NK-92 (cell line): ENCODE measurements around the gene ATXN2.

Experiments used
- DNase-seq: peaks from one replicate; lab custom pipeline; 2025; ENCODE audit not compliant: unreplicated experiment; lab: John Stamatoyannopoulos, UW

Gene ATXN2

GRCh38 chr12:111451649-111452129, 147.4 kb downstream of the ATXN2 start:
- DNase-seq: no peak

DNA sequence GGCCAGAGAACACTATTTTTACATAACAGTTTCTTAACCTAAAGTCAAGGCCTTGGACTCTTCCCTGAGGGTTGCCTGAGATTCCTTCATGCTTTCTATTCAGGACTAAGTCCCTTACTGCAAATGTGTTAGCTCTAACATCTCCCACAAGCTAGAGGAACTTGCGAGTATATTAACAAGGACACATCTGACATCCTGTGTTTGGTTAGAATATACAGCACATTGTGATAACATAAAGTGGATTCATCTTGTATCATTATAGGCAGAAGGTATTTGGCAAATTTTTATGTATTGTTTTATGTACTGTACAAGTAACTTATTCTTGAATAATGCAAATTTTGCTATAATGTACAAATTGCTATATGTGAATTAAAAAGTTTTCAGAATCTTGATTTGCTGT, 147.9 kb downstream of the ATXN2 start:
- DNase-seq: no peak

- DNase-seq: no peak
Measured at GRCh38 chr12:111450676-111451075, 148.4 kb downstream of the ATXN2 start.

DNA sequence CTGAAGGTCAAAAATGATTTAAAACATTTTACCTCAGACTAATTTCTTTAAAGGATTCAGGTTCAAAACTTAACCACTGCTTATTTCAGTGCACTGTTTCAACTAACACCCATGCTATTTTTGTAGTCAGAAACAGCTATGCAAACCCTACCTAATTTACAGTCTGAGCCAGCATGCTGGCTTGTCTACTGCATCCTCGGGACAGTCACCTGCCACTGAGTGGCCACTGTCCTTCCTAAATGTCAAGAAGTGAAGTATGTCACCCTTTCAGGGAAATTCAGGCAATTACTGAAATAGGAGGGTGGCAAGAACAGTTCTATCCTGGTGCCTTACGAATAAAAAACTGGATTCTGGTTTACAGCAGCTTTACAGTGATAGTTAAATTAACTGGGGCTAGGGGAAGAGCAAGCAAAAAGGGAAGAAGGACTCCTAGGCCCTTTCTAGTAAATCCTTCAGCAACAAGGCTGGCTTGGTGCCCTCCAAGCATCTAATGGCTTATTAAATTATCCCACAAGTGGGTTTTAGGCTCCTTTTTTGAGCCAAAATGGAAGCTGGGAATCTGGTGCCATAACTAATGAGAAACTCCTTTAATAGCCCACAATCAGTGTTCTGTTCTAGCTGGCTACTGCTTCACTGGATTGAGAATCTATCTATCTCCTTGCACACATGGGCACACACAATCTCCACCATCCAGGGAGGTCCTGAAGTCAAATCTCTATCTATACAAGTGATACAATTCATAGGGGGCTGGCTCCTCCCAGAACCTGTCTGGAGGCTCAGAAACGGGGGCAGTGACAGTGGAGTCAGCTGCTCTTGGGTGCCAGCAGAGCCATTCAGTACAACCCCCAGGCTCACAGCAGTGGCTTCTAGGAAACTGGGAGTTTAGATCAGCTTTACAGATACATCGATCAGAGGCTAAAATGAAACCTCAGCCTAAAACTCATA, 150.0 kb downstream of the ATXN2 start:
- no peak for DNase-seq

DNA sequence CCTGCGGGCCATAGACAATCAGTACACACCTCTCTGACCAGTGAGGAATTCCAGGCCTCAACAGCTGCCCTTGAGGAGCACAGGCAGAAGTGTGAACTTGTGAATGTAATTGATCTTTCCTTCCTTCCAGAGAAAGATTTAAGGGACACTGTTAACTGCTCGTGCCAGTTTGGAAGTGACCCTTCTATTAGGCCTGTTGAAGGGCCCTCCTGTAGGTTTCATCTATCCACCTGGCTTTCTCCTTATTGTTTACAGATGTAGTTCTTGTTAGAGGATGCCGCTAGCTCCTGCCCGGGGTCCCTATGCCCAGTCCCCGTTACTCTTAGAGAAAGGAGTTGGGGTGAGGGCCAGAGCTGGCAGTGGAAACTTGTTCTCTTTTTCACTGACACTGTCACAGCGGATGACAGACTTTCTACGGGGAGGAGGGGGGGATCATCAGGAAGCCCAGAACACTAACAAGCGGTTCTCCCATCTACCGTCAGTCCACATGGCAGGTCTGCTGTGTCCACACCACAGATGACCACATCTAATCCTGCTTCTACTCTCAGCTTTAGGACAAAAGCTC, 150.8 kb downstream of the ATXN2 start:
- no peak for DNase-seq

GRCh38 chr12:111447571-111448265, 151.4 kb downstream of the ATXN2 start:
- DNase-seq: no peak

DNA sequence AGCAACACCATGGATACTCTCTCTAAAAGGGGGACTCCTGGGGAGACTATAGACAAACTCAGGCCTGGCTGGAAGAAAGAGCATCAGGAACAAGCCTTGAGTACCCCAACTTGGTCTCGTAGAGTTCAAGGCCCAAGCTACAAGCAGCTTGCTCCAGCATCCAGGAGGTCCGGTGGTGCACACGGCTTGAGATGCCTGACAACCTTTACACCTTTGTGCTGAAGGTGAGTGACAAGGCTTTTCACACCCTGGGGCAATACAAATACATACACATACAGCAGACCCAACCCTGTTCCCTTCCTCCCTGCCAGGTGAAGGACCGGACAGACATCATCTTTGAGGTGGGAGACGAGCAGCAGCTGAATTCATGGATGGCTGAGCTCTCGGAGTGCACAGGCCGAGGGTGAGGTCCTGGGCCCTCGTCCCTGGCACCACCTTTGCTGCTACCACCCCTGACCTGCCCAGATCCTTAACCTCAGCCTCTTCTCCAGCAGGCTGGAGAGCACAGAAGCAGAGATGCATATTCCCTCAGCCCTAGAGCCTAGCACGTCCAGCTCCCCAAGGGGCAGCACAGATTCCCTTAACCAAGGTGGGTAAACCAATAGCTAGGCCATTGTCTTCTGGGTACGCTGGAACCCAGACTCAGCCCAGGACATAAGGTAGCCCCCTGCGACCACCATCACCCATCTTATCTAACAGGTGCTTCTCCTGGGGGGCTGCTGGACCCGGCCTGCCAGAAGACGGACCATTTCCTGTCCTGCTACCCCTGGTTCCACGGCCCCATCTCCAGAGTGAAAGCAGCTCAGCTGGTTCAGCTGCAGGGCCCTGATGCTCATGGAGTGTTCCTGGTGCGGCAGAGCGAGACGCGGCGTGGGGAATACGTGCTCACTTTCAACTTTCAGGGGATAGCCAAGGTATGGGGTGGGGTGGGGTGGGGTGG, 152.2 kb downstream of the ATXN2 start:
- no peak for DNase-seq

GRCh38 chr12:111445726-111446581, 153.2 kb downstream of the ATXN2 start:
- DNase-seq: no peak

- DNase-seq: no peak
Measured at GRCh38 chr12:111444925-111445725, 154.0 kb downstream of the ATXN2 start.

DNA sequence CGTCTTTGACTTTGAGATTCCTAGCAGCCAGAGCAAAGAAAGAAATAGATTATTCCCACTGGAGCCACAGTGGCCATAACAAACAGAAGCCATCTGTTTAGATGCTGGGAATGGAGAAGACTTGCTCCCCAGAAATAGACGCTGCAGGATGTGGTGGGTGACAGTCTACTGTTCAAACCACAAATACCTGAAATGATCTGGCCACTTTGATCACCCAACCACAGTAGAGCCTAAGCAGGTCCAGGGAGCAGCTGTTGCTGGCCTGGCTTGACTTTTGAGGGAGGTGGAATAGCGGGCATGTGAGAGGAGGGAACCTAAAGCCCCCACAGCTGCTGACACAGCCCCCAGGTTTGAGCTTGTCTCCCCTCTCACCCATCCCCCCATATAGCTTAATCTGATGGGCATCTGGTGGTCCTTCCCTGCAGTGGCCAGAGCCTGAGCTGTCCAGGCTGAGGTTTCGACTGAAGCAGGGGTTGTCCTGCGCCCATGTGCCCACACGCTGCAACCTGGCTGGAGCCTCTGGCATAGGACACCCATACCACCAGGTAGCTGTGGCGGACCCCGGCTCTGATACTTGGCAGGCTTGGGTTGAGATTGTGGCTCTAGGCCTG, 154.7 kb downstream of the ATXN2 start:
- DNase-seq: no peak

- DNase-seq: no peak
Measured at GRCh38 chr12:111443586-111443985, 155.5 kb downstream of the ATXN2 start.

GRCh38 chr12:111443086-111443485, 156.0 kb downstream of the ATXN2 start:
- DNase-seq: no peak

- no peak for DNase-seq
Measured at GRCh38 chr12:111442301-111443045, 156.6 kb downstream of the ATXN2 start.

GRCh38 chr12:111441107-111441928, 157.8 kb downstream of the ATXN2 start:
- DNase-seq: no peak

DNA sequence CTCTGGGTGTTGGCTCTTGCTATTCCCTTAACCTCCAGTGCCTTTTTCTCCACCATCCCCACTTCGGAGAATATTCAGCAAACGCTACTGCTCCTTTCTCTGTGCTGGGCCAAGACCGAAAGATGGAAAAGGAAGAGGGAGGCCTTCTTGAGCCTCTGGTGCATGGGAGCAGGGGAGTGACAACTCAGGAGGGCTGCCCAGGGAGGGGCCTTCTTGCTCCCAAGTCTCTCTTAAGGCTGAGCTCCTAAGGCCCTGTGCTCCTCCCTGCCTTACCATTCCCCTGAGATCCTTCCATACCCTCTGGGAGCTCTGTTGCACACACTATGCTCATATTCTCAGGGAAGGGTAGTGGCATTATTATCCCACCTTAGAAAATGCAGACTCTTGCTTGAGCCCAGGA, 158.5 kb downstream of the ATXN2 start:
- DNase-seq: no peak

DNA sequence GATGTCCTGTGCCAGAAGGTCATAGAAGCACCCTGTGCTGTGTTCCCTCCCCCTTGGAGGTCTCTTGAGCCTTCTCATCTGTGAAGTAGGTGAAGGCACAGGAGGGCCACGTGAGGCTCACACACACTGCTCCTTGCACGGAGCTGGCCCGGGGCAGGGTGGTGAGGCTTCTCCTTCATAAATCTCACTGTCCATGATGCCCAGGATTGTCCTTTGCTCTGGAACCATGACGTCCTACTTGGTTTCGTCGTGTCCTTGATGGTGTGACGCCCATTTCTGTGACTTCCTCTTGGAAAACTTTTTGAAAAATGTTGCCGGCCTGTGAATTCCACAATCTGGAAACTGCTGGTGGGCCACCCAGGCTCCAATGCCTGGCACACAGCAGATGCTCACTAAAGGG, 159.0 kb downstream of the ATXN2 start:
- DNase-seq: no peak

DNA sequence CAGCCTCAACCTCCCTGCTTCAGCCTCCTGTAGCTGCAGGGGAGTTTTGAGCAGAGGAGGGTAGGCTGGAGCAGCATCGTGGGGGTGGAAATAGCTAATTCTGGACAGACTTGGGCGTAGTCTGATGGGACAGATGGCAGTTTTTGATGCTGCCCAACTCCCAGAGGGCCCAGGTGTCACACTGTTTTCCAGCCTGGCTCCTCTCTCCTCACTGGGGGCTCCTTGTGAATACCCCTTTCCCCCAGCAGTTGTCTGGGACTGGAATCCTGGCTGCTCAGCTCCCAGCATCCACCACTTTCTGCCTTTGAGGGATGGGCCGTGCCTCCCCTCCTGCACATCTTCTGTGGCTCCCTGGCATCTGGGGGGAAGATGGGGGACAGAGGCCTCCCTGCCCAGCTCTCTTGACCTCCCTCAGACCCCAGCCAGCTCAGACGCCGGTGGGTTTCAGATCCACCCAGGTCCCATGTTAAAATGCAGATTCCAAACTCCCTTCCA, 159.4 kb downstream of the ATXN2 start:
- DNase-seq: no peak
